ENCODE measurements around the gene BPHL. TPM values are rescaled to one million over a fixed set of nuclear protein-coding genes. Genes with fewer than 3 reads are reported as not detected.

The BPHL gene
- polyA plus RNA-seq, 4 donors: 20.4 to 171 (median 94.2) TPM

- FAIRE-seq (no peak), DNase-seq (no peak)
- H3K36me3 ChIP-seq (ENCODE audit: control insufficient read depth in 3 of 3, insufficient read depth in 2 of 3, low read depth in 1 of 3, low read length in 3 of 3): peaks cover 12 to 47% (median 25%) of the 10 kb centered on the region in 3 donors
- no peak overlapping the region for H3K27ac ChIP-seq (ENCODE audit: low read depth in 1 of 3, low read length in 2 of 3)
- no peaks in the 10 kb centered on the region for H3K4me1 ChIP-seq (ENCODE audit: control insufficient read depth in 3 of 3, insufficient read depth in 2 of 3, low read depth in 1 of 3, low read length in 2 of 3)
- H3K4me3 ChIP-seq (ENCODE audit: low read depth in 1 of 3, low read length in 3 of 3): no peak overlapping the region
- no peaks in the 10 kb centered on the region for H3K9me3 ChIP-seq (ENCODE audit: control insufficient read depth in 2 of 2, insufficient read depth in 1 of 2, low read depth in 1 of 2, low read length in 1 of 2)
- H3K27me3 ChIP-seq (ENCODE audit: control insufficient read depth in 3 of 3, insufficient read depth in 3 of 3, low read length in 3 of 3): no peaks in the 10 kb centered on the region
- WGBS, 3 donors: 93 to 98% (median 96%) methylated on average over 3 of the region's 3 CpGs
Measured at GRCh38 chr6:3102875-3103274, 15.6 kb upstream of the BPHL start.

GRCh38 chr6:3108746-3109414 lies 9.6 kb upstream of the BPHL start:
- no peak for FAIRE-seq

GRCh38 chr6:3109761-3110160 lies 8.8 kb upstream of the BPHL start:
- WGBS, 3 donors: 93 to 95% (median 95%) methylated on average over 3 of the region's 3 CpGs
- Histone ChIP-seq H3K4me3 (ENCODE audit: low read depth in 1 of 3, low read length in 3 of 3) (no peak overlapping the region), H3K27ac (ENCODE audit: low read depth in 1 of 3, low read length in 2 of 3) (peak overlapping the region in 1 of 3 donors; percentile 65), H3K9me3 (ENCODE audit: control insufficient read depth in 2 of 2, insufficient read depth in 1 of 2, low read depth in 1 of 2, low read length in 1 of 2) (no peaks in the 10 kb centered on the region), H3K36me3 (ENCODE audit: control insufficient read depth in 3 of 3, insufficient read depth in 2 of 3, low read depth in 1 of 3, low read length in 3 of 3) (peaks cover 22 to 60% (median 26%) of the 10 kb centered on the region in 3 donors), H3K4me1 (ENCODE audit: control insufficient read depth in 3 of 3, insufficient read depth in 2 of 3, low read depth in 1 of 3, low read length in 2 of 3) (peaks cover 0 to 10% (median 1%) of the 10 kb centered on the region in 3 donors), H3K27me3 (ENCODE audit: control insufficient read depth in 3 of 3, insufficient read depth in 3 of 3, low read length in 3 of 3) (no peaks in the 10 kb centered on the region)
- FAIRE-seq: no peak
- DNase-seq: no peak

More at GRCh38 chr6:3108746-3109414, 9.6 kb upstream of the BPHL start:
- H3K27me3 ChIP-seq (ENCODE audit: control insufficient read depth in 3 of 3, insufficient read depth in 3 of 3, low read length in 3 of 3): no peaks in the 10 kb centered on the region
- H3K36me3 ChIP-seq (ENCODE audit: control insufficient read depth in 3 of 3, insufficient read depth in 2 of 3, low read depth in 1 of 3, low read length in 3 of 3): peaks cover 26 to 53% (median 26%) of the 10 kb centered on the region in 3 donors
- 45 to 76% (median 71%) methylated on average over 10 of the region's 10 CpGs for WGBS, 3 donors
- H3K4me3 ChIP-seq (ENCODE audit: low read depth in 1 of 3, low read length in 3 of 3): no peak overlapping the region
- DNase-seq: peak; percentile 70 to 80
- peak overlapping the region in 1 of 3 donors; percentile 65 for H3K27ac ChIP-seq (ENCODE audit: low read depth in 1 of 3, low read length in 2 of 3)
- peaks cover 0 to 10% (median 1%) of the 10 kb centered on the region in 3 donors for H3K4me1 ChIP-seq (ENCODE audit: control insufficient read depth in 3 of 3, insufficient read depth in 2 of 3, low read depth in 1 of 3, low read length in 2 of 3)
- H3K9me3 ChIP-seq (ENCODE audit: control insufficient read depth in 2 of 2, insufficient read depth in 1 of 2, low read depth in 1 of 2, low read length in 1 of 2): no peaks in the 10 kb centered on the region

GRCh38 chr6:3114377-3114776 lies 4.1 kb upstream of the BPHL start:
- Histone ChIP-seq H3K4me1 (ENCODE audit: control insufficient read depth in 3 of 3, insufficient read depth in 2 of 3, low read depth in 1 of 3, low read length in 2 of 3) (peaks cover 0 to 16% (median 2%) of the 10 kb centered on the region in 3 donors), H3K27ac (ENCODE audit: low read depth in 1 of 3, low read length in 2 of 3) (no peak overlapping the region), H3K27me3 (ENCODE audit: control insufficient read depth in 3 of 3, insufficient read depth in 3 of 3, low read length in 3 of 3) (no peaks in the 10 kb centered on the region), H3K36me3 (ENCODE audit: control insufficient read depth in 3 of 3, insufficient read depth in 2 of 3, low read depth in 1 of 3, low read length in 3 of 3) (peaks cover 12 to 38% (median 15%) of the 10 kb centered on the region in 3 donors), H3K4me3 (ENCODE audit: low read depth in 1 of 3, low read length in 3 of 3) (no peak overlapping the region), H3K9me3 (ENCODE audit: control insufficient read depth in 2 of 2, insufficient read depth in 1 of 2, low read depth in 1 of 2, low read length in 1 of 2) (no peaks in the 10 kb centered on the region)
- FAIRE-seq (no peak), DNase-seq (no peak)
- 95 to 100% (median 98%) methylated on average over 5 to 6 of the region's 6 CpGs for WGBS, 3 donors

DNA sequence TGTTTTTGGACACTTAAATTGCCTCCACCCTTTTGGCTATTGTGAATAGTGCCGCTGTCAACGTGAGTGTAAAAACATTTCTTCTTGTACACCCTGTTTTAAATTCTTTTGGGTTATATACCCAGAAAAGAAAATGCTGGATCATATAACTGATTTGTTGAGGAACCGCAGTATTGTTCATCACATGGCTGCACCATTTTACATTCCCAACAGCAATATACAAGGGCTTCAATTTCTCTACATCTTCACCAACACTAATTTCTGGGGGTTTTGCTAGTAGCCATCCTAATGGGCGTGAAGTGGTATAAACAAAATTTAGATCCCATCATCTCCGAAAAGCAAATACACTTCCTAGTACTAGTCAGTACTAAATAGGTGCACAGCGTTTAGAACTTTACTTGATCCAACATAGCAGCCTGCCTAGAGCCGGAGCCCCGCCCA lies 579 bp upstream of the BPHL start:
- WGBS, 3 donors: 10 to 13% (median 13%) methylated on average over 8 of the region's 8 CpGs
- Histone ChIP-seq H3K9me3 (ENCODE audit: control insufficient read depth in 2 of 2, insufficient read depth in 1 of 2, low read depth in 1 of 2, low read length in 1 of 2) (no peaks in the 10 kb centered on the region), H3K4me1 (ENCODE audit: control insufficient read depth in 3 of 3, insufficient read depth in 2 of 3, low read depth in 1 of 3, low read length in 2 of 3) (peaks cover 0 to 24% (median 2%) of the 10 kb centered on the region in 3 donors), H3K27ac (ENCODE audit: low read depth in 1 of 3, low read length in 2 of 3) (peak overlapping the region; percentile 94 to 100 (median 96)), H3K27me3 (ENCODE audit: control insufficient read depth in 3 of 3, insufficient read depth in 3 of 3, low read length in 3 of 3) (no peaks in the 10 kb centered on the region), H3K4me3 (ENCODE audit: low read depth in 1 of 3, low read length in 3 of 3) (peak overlapping the region; percentile 82 to 84 (median 84)), H3K36me3 (ENCODE audit: control insufficient read depth in 3 of 3, insufficient read depth in 2 of 3, low read depth in 1 of 3, low read length in 3 of 3) (peaks cover 0 to 37% (median 8%) of the 10 kb centered on the region in 3 donors)
- no peak for DNase-seq
- FAIRE-seq: no peak

DNA sequence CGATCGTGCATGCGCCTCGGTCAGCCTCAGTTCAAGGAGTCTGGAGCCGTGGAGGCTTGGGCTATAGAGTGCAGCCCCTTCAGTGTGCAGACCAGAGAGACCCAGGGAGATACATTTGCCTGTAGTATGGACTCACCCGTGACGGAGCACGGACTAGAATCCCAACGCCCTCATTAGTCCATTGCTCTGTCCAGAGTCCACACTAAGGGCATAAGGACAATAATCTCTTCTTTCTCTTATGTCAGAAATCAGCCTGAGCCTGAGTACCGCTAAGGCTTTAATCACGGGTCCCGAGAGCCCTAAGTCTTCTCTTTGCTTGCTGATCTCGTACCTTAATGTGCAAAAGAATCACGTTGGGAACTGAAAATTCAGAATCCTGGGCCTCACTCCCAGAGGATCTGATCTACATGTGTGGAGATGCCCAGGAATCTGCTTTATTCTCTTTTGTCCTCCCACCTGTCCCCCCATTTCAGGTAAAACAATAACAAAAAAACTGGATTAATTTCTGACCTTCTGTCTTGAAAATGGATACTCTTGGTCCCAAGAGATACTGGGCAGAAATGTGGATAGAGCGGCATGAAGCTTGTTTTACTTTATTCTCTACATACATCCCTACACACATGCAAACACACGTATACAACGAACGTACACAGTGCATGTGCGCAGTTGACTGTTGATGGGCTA lies 671 bp downstream of the BPHL start:
- Histone ChIP-seq H3K9me3 (ENCODE audit: control insufficient read depth in 2 of 2, insufficient read depth in 1 of 2, low read depth in 1 of 2, low read length in 1 of 2) (no peaks in the 10 kb centered on the region), H3K27ac (ENCODE audit: low read depth in 1 of 3, low read length in 2 of 3) (peak overlapping the region; percentile 94 to 100 (median 96)), H3K4me3 (ENCODE audit: low read depth in 1 of 3, low read length in 3 of 3) (peak overlapping the region; percentile 82 to 84 (median 84)), H3K4me1 (ENCODE audit: control insufficient read depth in 3 of 3, insufficient read depth in 2 of 3, low read depth in 1 of 3, low read length in 2 of 3) (peaks cover 0 to 24% (median 2%) of the 10 kb centered on the region in 3 donors), H3K36me3 (ENCODE audit: control insufficient read depth in 3 of 3, insufficient read depth in 2 of 3, low read depth in 1 of 3, low read length in 3 of 3) (peaks cover 0 to 25% (median 5%) of the 10 kb centered on the region in 3 donors), H3K27me3 (ENCODE audit: control insufficient read depth in 3 of 3, insufficient read depth in 3 of 3, low read length in 3 of 3) (no peaks in the 10 kb centered on the region)
- 21 to 24% (median 24%) methylated on average over 19 of the region's 19 CpGs for WGBS, 3 donors
- peak; percentile 92 for DNase-seq
- no peak for FAIRE-seq

DNA sequence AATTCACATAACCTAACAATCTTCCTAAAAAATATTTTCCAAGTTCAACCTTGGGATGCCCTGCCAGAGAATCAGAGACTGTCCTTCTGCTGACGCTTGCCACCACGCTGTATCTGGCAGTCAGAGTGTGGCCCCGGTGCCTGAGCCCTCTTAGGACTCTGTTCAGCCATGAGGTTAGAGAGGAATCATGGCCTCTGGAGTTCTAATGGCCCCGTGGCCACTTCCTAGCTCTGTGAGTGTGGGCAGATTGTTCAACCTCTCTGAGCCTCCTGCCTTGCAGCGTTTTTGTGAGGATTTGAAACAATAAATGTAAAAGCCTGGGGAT lies 2.2 kb downstream of the BPHL start:
- H3K9me3 ChIP-seq (ENCODE audit: control insufficient read depth in 2 of 2, insufficient read depth in 1 of 2, low read depth in 1 of 2, low read length in 1 of 2): no peaks in the 10 kb centered on the region
- peaks cover 0 to 15% (median 2%) of the 10 kb centered on the region in 3 donors for H3K36me3 ChIP-seq (ENCODE audit: control insufficient read depth in 3 of 3, insufficient read depth in 2 of 3, low read depth in 1 of 3, low read length in 3 of 3)
- H3K4me3 ChIP-seq (ENCODE audit: low read depth in 1 of 3, low read length in 3 of 3): no peak overlapping the region
- 82 to 88% (median 83%) methylated on average over 5 of the region's 5 CpGs for WGBS, 3 donors
- H3K27me3 ChIP-seq (ENCODE audit: control insufficient read depth in 3 of 3, insufficient read depth in 3 of 3, low read length in 3 of 3): no peaks in the 10 kb centered on the region
- H3K27ac ChIP-seq (ENCODE audit: low read depth in 1 of 3, low read length in 2 of 3): peak overlapping the region in 1 of 3 donors; percentile 29
- FAIRE-seq (no peak), DNase-seq (no peak)
- peaks cover 0 to 30% (median 2%) of the 10 kb centered on the region in 3 donors for H3K4me1 ChIP-seq (ENCODE audit: control insufficient read depth in 3 of 3, insufficient read depth in 2 of 3, low read depth in 1 of 3, low read length in 2 of 3)

- Histone ChIP-seq H3K36me3 (ENCODE audit: control insufficient read depth in 3 of 3, insufficient read depth in 2 of 3, low read depth in 1 of 3, low read length in 3 of 3) (peaks cover 0 to 22% (median 2%) of the 10 kb centered on the region in 3 donors), H3K27ac (ENCODE audit: low read depth in 1 of 3, low read length in 2 of 3) (no peak overlapping the region), H3K27me3 (ENCODE audit: control insufficient read depth in 3 of 3, insufficient read depth in 3 of 3, low read length in 3 of 3) (no peaks in the 10 kb centered on the region), H3K9me3 (ENCODE audit: control insufficient read depth in 2 of 2, insufficient read depth in 1 of 2, low read depth in 1 of 2, low read length in 1 of 2) (no peaks in the 10 kb centered on the region), H3K4me1 (ENCODE audit: control insufficient read depth in 3 of 3, insufficient read depth in 2 of 3, low read depth in 1 of 3, low read length in 2 of 3) (peaks cover 0 to 24% (median 0%) of the 10 kb centered on the region in 3 donors), H3K4me3 (ENCODE audit: low read depth in 1 of 3, low read length in 3 of 3) (no peak overlapping the region)
- FAIRE-seq (no peak), DNase-seq (no peak)
- 92 to 95% (median 92%) methylated on average over 9 of the region's 9 CpGs for WGBS, 3 donors
Measured at GRCh38 chr6:3122823-3123182, 4.3 kb downstream of the BPHL start.

All from small intestine (tissue), 7 donors.